Stimulated activated CD8-positive, alpha-beta memory T cell treated with anti-CD3 and anti-CD28 coated beads, Interleukin-2, amount 100 ng/mL, for 1 hour (primary cell): Measurements from ENCODE around the gene HMOX2.

Source experiments
- DNase-seq, 2 donors: peaks; one replicate each; pipeline ENCODE4 v3.0.0-alpha.2; 2020; ENCODE audit warnings: low read depth in 2 of 2

The HMOX2 gene

DNA sequence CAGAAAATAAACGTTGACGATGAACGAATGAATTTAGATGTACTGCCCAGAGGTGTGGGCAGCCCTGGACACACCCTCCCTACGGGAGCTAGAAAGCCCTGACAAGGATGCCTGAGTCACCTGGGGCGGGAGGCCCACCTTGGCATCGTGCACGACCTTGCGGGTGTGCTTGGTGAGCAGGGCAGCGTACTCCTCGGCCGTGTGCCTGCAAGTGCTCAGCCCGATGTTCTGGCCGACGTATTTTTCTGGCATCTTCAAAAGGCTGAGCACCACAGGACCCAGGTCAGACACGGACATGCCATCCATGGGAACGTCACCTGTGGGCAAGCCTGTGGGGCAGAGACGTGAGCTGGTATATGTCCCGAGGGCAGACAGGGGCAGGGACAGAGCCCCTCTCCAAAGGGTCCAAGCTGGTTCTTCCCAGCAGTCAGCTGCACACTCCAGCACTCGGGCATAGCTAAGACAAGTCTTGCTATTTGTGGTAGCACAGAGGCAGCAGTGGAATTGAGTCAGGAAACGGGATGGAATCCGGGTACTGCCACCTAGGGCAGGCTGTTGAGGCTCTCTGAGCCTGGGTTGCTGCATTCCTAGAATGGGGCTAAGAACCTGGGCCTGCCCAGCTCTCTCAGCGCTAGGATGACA lies 12.6 kb upstream of the HMOX2 start:
- no peak for DNase-seq

- DNase-seq, result peak; percentile 41 to 50
Measured at GRCh38 chr16:4465977-4466779, 10.0 kb upstream of the HMOX2 start.

DNA sequence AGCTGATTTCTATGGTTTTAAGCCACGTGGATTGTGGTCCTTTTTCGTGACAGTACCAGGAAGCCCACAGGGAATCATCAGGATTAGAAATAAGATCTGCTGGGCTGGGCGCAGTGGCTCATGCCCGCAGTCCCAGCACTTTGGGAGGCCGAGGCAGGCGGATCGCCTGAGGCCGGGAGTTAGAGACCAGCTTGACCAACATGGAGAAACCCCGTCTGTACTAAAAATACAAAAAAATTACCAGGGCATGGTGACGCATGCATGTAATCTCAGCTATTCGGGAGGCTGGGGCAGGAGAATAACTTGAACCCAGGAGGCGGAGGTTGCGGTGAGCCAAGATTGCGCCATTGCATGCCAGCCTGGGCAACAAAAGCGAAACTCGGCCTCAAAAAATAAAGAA lies 8.3 kb upstream of the HMOX2 start:
- no peak for DNase-seq

- no peak for DNase-seq
Measured at GRCh38 chr16:4468972-4469371, 7.2 kb upstream of the HMOX2 start.

GRCh38 chr16:4471869-4472268 lies 4.3 kb upstream of the HMOX2 start:
- no peak for DNase-seq

- no peak for DNase-seq
Measured at GRCh38 chr16:4472880-4473279, 3.3 kb upstream of the HMOX2 start.

DNA sequence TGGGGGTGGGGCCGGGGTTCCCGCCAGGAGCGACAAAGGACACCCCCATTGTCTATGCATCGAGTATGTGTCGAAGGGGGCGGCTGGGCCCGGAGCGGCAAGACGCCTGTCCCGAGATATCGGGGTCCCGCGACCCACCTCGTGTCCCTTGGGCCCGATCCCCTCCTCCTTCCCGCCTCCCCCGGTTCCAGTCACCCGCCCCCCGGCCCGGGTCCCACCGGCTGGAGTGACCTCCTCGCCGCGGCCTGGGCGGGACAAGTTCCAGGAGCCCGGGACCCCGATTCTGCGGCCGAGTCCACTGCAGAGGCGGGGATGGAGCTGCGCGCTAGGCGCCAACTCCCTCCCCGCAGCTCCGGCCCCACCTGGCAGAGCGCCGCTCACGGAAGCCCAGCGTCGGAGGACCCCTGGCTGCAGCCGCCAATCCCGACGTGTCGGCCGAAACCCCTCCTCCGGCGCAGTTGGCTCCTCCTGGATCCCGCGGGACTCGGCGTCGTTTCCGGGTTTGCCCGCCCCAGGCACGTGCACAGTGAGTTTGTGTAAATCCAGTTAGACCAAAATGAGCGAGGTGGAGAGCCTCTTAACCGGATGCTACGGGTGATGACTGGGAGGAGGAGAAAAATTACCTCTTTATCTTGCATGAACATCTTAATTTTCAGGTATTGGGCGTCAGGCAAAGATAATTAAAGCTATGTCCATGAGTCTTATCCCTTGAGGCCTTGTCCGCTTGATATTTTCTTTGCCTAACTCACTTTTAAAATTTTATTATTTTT lies 1.8 kb upstream of the HMOX2 start, which contains the start of gene NMRAL1:
TSS of gene NMRAL1 (minus strand) at position 434 of the 770 bp plus-strand sequence. CDS start 493 bp downstream, outside the sequence.
- peak; percentile 64 to 67 for DNase-seq

DNA sequence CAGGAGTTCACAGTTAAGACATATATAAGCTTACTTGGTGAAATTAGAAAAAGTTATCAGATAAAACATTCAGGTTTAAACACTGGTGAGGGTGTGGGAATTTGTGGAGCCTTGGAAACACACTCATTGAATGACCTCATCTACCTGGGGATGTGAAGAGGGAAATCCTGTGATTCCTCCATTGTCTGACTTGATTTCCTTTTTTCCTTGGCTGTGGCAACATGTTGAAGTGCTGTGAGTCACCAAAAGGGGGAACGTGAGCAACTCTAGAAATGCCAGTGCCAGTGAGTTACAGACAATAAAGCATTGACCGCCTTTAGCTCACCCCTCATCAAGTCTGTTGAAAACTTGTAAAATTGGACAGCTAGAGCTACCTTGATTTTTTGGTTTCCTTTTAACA lies 1.8 kb downstream of the HMOX2 start:
- no peak for DNase-seq

- no peak for DNase-seq
Measured at GRCh38 chr16:4481526-4481925, 5.3 kb downstream of the HMOX2 start.

- no peak for DNase-seq
Measured at GRCh38 chr16:4481963-4482362, 5.8 kb downstream of the HMOX2 start.

- no peak for DNase-seq
Measured at GRCh38 chr16:4486126-4486893, 10.1 kb downstream of the HMOX2 start.

GRCh38 chr16:4487955-4488498 lies 11.8 kb downstream of the HMOX2 start:
- no peak for DNase-seq

GRCh38 chr16:4488499-4488967 lies 12.3 kb downstream of the HMOX2 start:
- no peak for DNase-seq

- DNase-seq, result no peak
Measured at GRCh38 chr16:4489030-4489429, 12.8 kb downstream of the HMOX2 start.

DNA sequence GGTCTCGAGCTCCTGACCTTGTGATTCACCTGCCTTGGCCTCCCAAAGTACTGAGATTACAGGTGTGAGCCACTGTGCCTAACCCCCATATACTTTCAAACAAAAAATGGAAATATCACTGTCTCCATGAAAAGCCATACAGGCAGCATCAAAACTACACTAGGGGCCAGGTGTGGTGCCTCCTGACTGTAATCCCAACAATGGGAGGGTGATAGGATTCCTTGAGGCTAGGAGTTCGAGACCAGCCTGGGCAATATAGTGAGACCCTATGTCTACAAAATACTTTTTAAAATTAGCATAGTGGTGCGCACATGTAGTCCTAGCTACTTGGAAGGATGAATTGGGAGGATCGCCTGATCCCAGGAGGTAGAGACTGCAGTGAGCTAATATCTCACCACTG lies 15.7 kb downstream of the HMOX2 start:
- no peak for DNase-seq

GRCh38 chr16:4494746-4495490 lies 18.7 kb downstream of the HMOX2 start:
- DNase-seq, result no peak

DNA sequence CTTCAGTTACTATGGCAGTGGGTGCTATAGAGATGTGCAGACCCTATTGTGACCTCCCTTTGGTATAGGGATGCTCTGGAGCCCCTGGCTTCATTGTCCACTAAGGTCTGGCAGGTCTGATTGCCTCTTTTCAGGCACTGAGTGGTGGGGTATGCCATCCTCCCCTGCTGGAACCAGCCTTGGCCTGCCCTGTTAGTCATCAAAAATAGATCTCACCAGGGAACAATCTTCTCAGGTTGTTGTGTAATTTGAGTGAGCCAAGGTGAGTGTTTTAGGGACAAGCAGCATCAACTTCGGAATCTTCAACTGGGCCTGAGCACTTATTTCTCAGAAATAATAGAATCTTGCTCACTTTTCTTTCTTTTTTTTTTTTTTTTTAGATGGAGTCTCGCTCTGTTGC lies 19.6 kb downstream of the HMOX2 start:
- DNase-seq, result no peak

DNA sequence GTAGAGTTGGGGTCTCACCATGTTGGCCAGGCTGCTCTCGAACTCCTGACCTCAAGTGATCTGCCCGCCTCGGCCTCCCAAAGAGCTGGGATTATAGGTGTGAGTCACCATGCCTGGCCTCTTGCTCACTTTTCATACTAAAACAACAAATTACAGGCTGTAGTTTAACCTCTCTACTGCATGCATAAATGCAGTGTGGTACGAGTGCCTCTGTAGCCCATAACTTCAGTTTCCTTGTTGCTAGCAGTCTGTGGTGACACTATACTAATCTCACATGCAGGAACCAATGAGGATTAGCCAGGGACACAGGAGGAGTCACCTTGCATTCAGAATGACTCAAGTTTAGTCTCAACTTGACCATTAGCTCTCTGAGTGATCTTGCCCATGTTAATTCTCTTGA lies 20.1 kb downstream of the HMOX2 start:
- no peak for DNase-seq

- no peak for DNase-seq
Measured at GRCh38 chr16:4498546-4499195, 22.5 kb downstream of the HMOX2 start.

DNA sequence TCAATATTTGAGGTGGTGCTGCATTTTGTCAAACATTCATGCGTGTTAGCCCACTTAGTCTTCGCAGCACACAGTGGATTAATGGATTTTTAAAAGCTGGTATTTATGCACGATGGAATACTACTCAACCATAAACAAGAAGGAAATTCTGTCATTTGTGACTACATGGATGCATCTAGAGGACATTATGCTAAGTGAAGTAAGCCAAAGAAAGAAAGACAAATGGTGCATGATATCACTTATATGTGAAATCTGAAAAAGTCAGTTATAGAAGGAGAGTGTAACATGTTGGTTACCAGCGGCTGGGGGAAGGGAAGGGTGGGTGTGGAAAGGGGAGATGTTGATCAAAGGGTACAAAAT lies 23.0 kb downstream of the HMOX2 start:
- no peak for DNase-seq
